H7 (cell line): Measurements from ENCODE around the gene FOXK2. TPM values are rescaled to one million over a fixed set of nuclear protein-coding genes. Genes with fewer than 3 reads are reported as not detected.
A peak's percentile ranks its signal among the peaks of the same experiment; 100 is the strongest.
"Not testable (repeated sequence)": the region's sequence is repeated elsewhere in the genome, so short reads cannot be mapped to it uniquely, and the experiment has no call there.

ENCODE experiments used
- DNase-seq: peaks from one replicate; pipeline ENCODE4 v3.0.0; 2012
- H3K27me3 ChIP-seq: 2 replicates; pipeline ENCODE4 v1.6.0; 2011; ENCODE audit warnings: mild to moderate bottlenecking, low read length; ENCODE audit not compliant: control insufficient read depth, insufficient read depth
- H3K36me3 ChIP-seq: replicated peaks from 2 replicates; pipeline ENCODE4 v1.5.1; 2011; ENCODE audit warnings: low read length; ENCODE audit not compliant: control insufficient read depth, insufficient read depth
- H3K4me3 ChIP-seq: 2 replicates; pipeline ENCODE4 v1.5.1; 2011; ENCODE audit warnings: low read depth, mild to moderate bottlenecking, control low read depth, low read length, moderate library complexity; ENCODE audit not compliant: insufficient read depth
- total RNA-seq: library from RNA; depleted of rRNA; stranded (reverse); fragments of >200 nt; shearing (Covaris generic); gene quantifications from 2 replicates; pipeline ENCODE4 v1.2.3, GENCODE V29; 2014

FOXK2 gene
- total RNA-seq, 1 experiment from 2014 or later = 54.1 TPM

- no peak for DNase-seq
- Histone ChIP-seq H3K27me3 (no peaks in the 10 kb centered on the region), H3K36me3 (peaks cover 4% of the 10 kb centered on the region), H3K4me3 (no peak overlapping the region)
These were observed 40.7 kb downstream of the FOXK2 start for GRCh38 chr17:82560252-82560642.

- no peaks in the 10 kb centered on the region for H3K27me3 ChIP-seq
- no peak for DNase-seq
These were observed 41.4 kb downstream of the FOXK2 start for GRCh38 chr17:82560802-82561428.

GRCh38 chr17:82561429-82562035, 42.0 kb downstream of the FOXK2 start:
- Histone ChIP-seq H3K27me3 (no peaks in the 10 kb centered on the region), H3K36me3 (peaks cover 7% of the 10 kb centered on the region), H3K4me3 (no peak overlapping the region)
- DNase-seq = peak; percentile 61

More at GRCh38 chr17:82560802-82561428, 41.4 kb downstream of the FOXK2 start:
- H3K4me3 ChIP-seq = no peak overlapping the region
- H3K36me3 ChIP-seq = peaks cover 7% of the 10 kb centered on the region

GRCh38 chr17:82562718-82563220, 43.2 kb downstream of the FOXK2 start:
- not testable (repeated sequence) for H3K27me3 ChIP-seq, H3K36me3 ChIP-seq, DNase-seq, H3K4me3 ChIP-seq

GRCh38 chr17:82563318-82563717, 43.8 kb downstream of the FOXK2 start:
- Histone ChIP-seq H3K36me3 (peaks cover 14% of the 10 kb centered on the region), H3K4me3 (no peak overlapping the region), H3K27me3 (no peaks in the 10 kb centered on the region)
- DNase-seq = no peak

GRCh38 chr17:82563745-82564144, 44.2 kb downstream of the FOXK2 start:
- not testable (repeated sequence) for H3K27me3 ChIP-seq, DNase-seq, H3K4me3 ChIP-seq
- peaks cover 15% of the 10 kb centered on the region for H3K36me3 ChIP-seq

GRCh38 chr17:82564241-82564640, 44.7 kb downstream of the FOXK2 start:
- no peak for DNase-seq
- peaks cover 16% of the 10 kb centered on the region for H3K36me3 ChIP-seq
- H3K4me3 ChIP-seq = no peak overlapping the region
- no peaks in the 10 kb centered on the region for H3K27me3 ChIP-seq

- DNase-seq = no peak
- Histone ChIP-seq H3K36me3 (peaks cover 24% of the 10 kb centered on the region), H3K4me3 (no peak overlapping the region), H3K27me3 (no peaks in the 10 kb centered on the region)
These were observed 46.0 kb downstream of the FOXK2 start for GRCh38 chr17:82565551-82565950.

- DNase-seq = peak; percentile 82
- Histone ChIP-seq H3K36me3 (peaks cover 26% of the 10 kb centered on the region), H3K27me3 (no peaks in the 10 kb centered on the region), H3K4me3 (no peak overlapping the region)
These were observed 46.8 kb downstream of the FOXK2 start for GRCh38 chr17:82566129-82566960.

- no peaks in the 10 kb centered on the region for H3K27me3 ChIP-seq
- peaks cover 31% of the 10 kb centered on the region for H3K36me3 ChIP-seq
- no peak overlapping the region for H3K4me3 ChIP-seq
- DNase-seq = no peak
These were observed 47.8 kb downstream of the FOXK2 start for GRCh38 chr17:82567286-82567685.

- H3K36me3 ChIP-seq = peaks cover 36% of the 10 kb centered on the region
- no peak for DNase-seq
- no peak overlapping the region for H3K4me3 ChIP-seq
- no peaks in the 10 kb centered on the region for H3K27me3 ChIP-seq
These were observed 49.5 kb downstream of the FOXK2 start for GRCh38 chr17:82568997-82569393.

GRCh38 chr17:82569621-82570020, 50.1 kb downstream of the FOXK2 start:
- no peak for DNase-seq
- H3K27me3 ChIP-seq = no peaks in the 10 kb centered on the region
- H3K36me3 ChIP-seq = peaks cover 37% of the 10 kb centered on the region
- no peak overlapping the region for H3K4me3 ChIP-seq

- Histone ChIP-seq H3K36me3 (peaks cover 39% of the 10 kb centered on the region), H3K27me3 (no peaks in the 10 kb centered on the region), H3K4me3 (no peak overlapping the region)
- DNase-seq = no peak
These were observed 50.7 kb downstream of the FOXK2 start for GRCh38 chr17:82570277-82570676.

- peaks cover 41% of the 10 kb centered on the region for H3K36me3 ChIP-seq
These were observed 52.3 kb downstream of the FOXK2 start for GRCh38 chr17:82571855-82572254.

GRCh38 chr17:82574041-82574440, 54.5 kb downstream of the FOXK2 start:
- H3K36me3 ChIP-seq = peaks cover 41% of the 10 kb centered on the region
- no peak for DNase-seq
- H3K4me3 ChIP-seq = no peak overlapping the region
- no peaks in the 10 kb centered on the region for H3K27me3 ChIP-seq

More at GRCh38 chr17:82571855-82572254, 52.3 kb downstream of the FOXK2 start:
- no peak for DNase-seq
- Histone ChIP-seq H3K27me3 (no peaks in the 10 kb centered on the region), H3K4me3 (no peak overlapping the region)
